IMR-90 (cell line): ENCODE data around the gene NR1D2. TPM values are rescaled to one million over a fixed set of nuclear protein-coding genes. Genes with fewer than 3 reads are reported as not detected.

Experiments used
- ATAC-seq: fragments of 200-7000 bp; cut with Tn5 transposase; 2 replicates; pipeline ENCODE4 v1.9.1; 2020; ENCODE audit warnings: low read depth, mild to moderate bottlenecking, moderate library complexity
- BruUV-seq: library from RNA; stranded (reverse); fragments of 400-500 nt; replicated peaks from 2 replicates; lab custom pipeline; 2021; lab: Mats Ljungman, UMichigan
- CTCF ChIA-PET: fragments of 300-600 bp; formaldehyde crosslinking; extraction: SDS; loops from one replicate; lab custom pipeline; 2021; ENCODE audit warnings: antibody characterized with exemption; lab: Yijun Ruan, JAX
- POLR2A ChIA-PET: fragments of 300-600 bp; sonication (Branson Sonifier 250); formaldehyde crosslinking; loops from one replicate; lab custom pipeline; 2022; ENCODE audit warnings: antibody characterized with exemption; ENCODE audit not compliant: unreplicated experiment; lab: Charles Lee
- DNase-seq: peaks from one replicate; pipeline ENCODE4 v3.0.0; 2013
- H2AFZ ChIP-seq: replicated peaks from 2 replicates; pipeline ENCODE3; 2013; ENCODE audit warnings: low read length, mild to moderate bottlenecking; ENCODE audit not compliant: poor library complexity
- H2AK5ac ChIP-seq: 2 replicates; pipeline ENCODE4 v1.6.1; 2013; ENCODE audit warnings: low read depth, low read length, inconsistent platforms
- H2AK9ac ChIP-seq: replicated peaks from 2 replicates; pipeline ENCODE3; 2013; ENCODE audit warnings: mild to moderate bottlenecking, low read depth, low read length, moderate library complexity; ENCODE audit not compliant: poor library complexity
- H2BK120ac ChIP-seq: 2 replicates; pipeline ENCODE4 v1.6.1; 2013; ENCODE audit warnings: low read depth, low read length, inconsistent platforms
- H2BK15ac ChIP-seq: 3 replicates; pipeline ENCODE4 v1.6.1; 2013; ENCODE audit warnings: low read depth, low read length, inconsistent platforms
- H2BK20ac ChIP-seq: 2 replicates; pipeline ENCODE4 v1.6.1; 2013; ENCODE audit warnings: low read depth, mild to moderate bottlenecking, inconsistent platforms, low read length, moderate library complexity
- H2BK5ac ChIP-seq: 2 replicates; pipeline ENCODE4 v1.6.1; 2013; ENCODE audit warnings: mild to moderate bottlenecking, low read depth, low read length, inconsistent platforms; ENCODE audit not compliant: poor library complexity, severe bottlenecking
- H3K14ac ChIP-seq: replicated peaks from 2 replicates; pipeline ENCODE4 v1.6.1; 2013; ENCODE audit warnings: low read depth, low read length, inconsistent platforms
- H3K18ac ChIP-seq: 2 replicates; pipeline ENCODE4 v1.6.1; 2013; ENCODE audit warnings: low read depth, low read length, control low read depth
- H3K23ac ChIP-seq: 2 replicates; pipeline ENCODE4 v1.6.1; 2013; ENCODE audit warnings: low read depth, low read length, inconsistent platforms
- H3K27ac ChIP-seq: 2 replicates; pipeline ENCODE4 v1.5.1; 2013; ENCODE audit warnings: mild to moderate bottlenecking, control low read depth, low read length; ENCODE audit not compliant: insufficient read depth
- H3K27me3 ChIP-seq: 2 replicates; pipeline ENCODE4 v1.6.1; 2013; ENCODE audit warnings: low read length; ENCODE audit not compliant: control insufficient read depth, insufficient read depth
- H3K36me3 ChIP-seq: 2 replicates; pipeline ENCODE4 v1.6.1; 2013; ENCODE audit warnings: low read length, mixed read lengths; ENCODE audit not compliant: control insufficient read depth, insufficient read depth
- H3K4ac ChIP-seq: 2 replicates; pipeline ENCODE4 v1.6.1; 2013; ENCODE audit warnings: low read depth, low read length, inconsistent platforms
- H3K4me1 ChIP-seq: 2 replicates; pipeline ENCODE4 v1.6.1; 2013; ENCODE audit warnings: low read length, mixed read lengths; ENCODE audit not compliant: control insufficient read depth, insufficient read depth
- H3K4me2 ChIP-seq: 2 replicates; pipeline ENCODE4 v1.6.1; 2013; ENCODE audit warnings: low read depth, mild to moderate bottlenecking, control low read depth, low read length, moderate library complexity
- H3K4me3 ChIP-seq: 2 replicates; pipeline ENCODE4 v1.5.1; 2013; ENCODE audit warnings: low read depth, mild to moderate bottlenecking, control low read depth, low read length, moderate library complexity; ENCODE audit not compliant: insufficient read depth
- H3K56ac ChIP-seq: 2 replicates; pipeline ENCODE4 v1.6.1; 2013; ENCODE audit warnings: low read length, inconsistent platforms; ENCODE audit not compliant: insufficient read depth; ENCODE audit errors: extremely low read depth
- H3K79me1 ChIP-seq, 2 experiments: 2 replicates each; pipeline ENCODE4 v1.6.1; 2013; ENCODE audit warnings: low read length in 2 of 2, inconsistent platforms in 1 of 2, low read depth in 1 of 2
- H3K9ac ChIP-seq: 2 replicates; pipeline ENCODE4 v1.6.1; 2013; ENCODE audit warnings: low read depth, low read length, control low read depth
- H3K9me1 ChIP-seq: 2 replicates; pipeline ENCODE4 v1.6.1; 2013; ENCODE audit warnings: low read length, inconsistent platforms; ENCODE audit not compliant: insufficient read depth
- H3K9me3 ChIP-seq: 2 replicates; pipeline ENCODE4 v1.6.1; 2013; ENCODE audit warnings: low read length; ENCODE audit not compliant: control insufficient read depth, insufficient read depth
- H4K20me1 ChIP-seq: 2 replicates; pipeline ENCODE4 v1.6.1; 2013; ENCODE audit warnings: low read length, inconsistent platforms; ENCODE audit not compliant: insufficient read depth
- H4K5ac ChIP-seq: 2 replicates; pipeline ENCODE4 v1.6.1; 2013; ENCODE audit warnings: mild to moderate bottlenecking, low read depth, low read length, control low read depth
- H4K8ac ChIP-seq, 2 experiments: 2 replicates each; pipeline ENCODE4 v1.6.1; 2013; ENCODE audit warnings: low read depth in 2 of 2, low read length in 2 of 2, control low read depth in 1 of 2, inconsistent platforms in 1 of 2
- H4K91ac ChIP-seq: 2 replicates; pipeline ENCODE4 v1.6.1; 2013; ENCODE audit warnings: low read depth, low read length, inconsistent platforms; ENCODE audit not compliant: insufficient read depth
- BHLHE40 ChIP-seq: fragments of 150-350 bp; IDR thresholded peaks from 2 replicates; pipeline ENCODE4 v1.6.1; 2016; ENCODE audit warnings: mild to moderate bottlenecking, low read depth, low read length
- MAZ ChIP-seq: IDR thresholded peaks from 2 replicates; pipeline ENCODE4 v1.6.1; 2012; ENCODE audit warnings: low read depth, mild to moderate bottlenecking, low read length, improper control_type of control experiment, moderate library complexity, borderline replicate concordance
- NFE2L2 ChIP-seq: fragments of 150-350 bp; IDR thresholded peaks from 2 replicates; pipeline ENCODE4 v1.6.1; 2016; ENCODE audit warnings: low read depth, mild to moderate bottlenecking, low read length
- RCOR1 ChIP-seq: IDR thresholded peaks from 2 replicates; pipeline ENCODE4 v1.6.1; 2012; ENCODE audit warnings: mild to moderate bottlenecking, low read length, improper control_type of control experiment; ENCODE audit not compliant: insufficient replicate concordance
- RFX5 ChIP-seq: IDR thresholded peaks from 2 replicates; pipeline ENCODE4 v1.8.0; 2012; ENCODE audit warnings: low read depth, mild to moderate bottlenecking, low read length, moderate library complexity
- SMC3 ChIP-seq: fragments of 150-350 bp; IDR thresholded peaks from 2 replicates; pipeline ENCODE4 v1.6.1; 2016; ENCODE audit warnings: low read depth, mild to moderate bottlenecking, antibody characterized with exemption, low read length, moderate library complexity
- WGBS, 2 experiments: methylation state at CpG; one replicate each; pipeline versions ENCODE4 v1.1.5 to v1.1.7; 2013; ENCODE audit warnings: missing lambda C conversion rate in 2 of 2; ENCODE audit not compliant: insufficient read length in 1 of 2; ENCODE audit errors: extremely low coverage in 2 of 2; 5-methylcytosine and 5-hydroxymethylcytosine counted together
- dilution Hi-C: fragments of 300-500 bp; cut with HindIII; formaldehyde crosslinking; loops from one replicate; pipeline ENCODE4 v1.14.3; 2018; ENCODE audit warnings: low sequenced_read_pairs; ENCODE audit not compliant: unreplicated experiment
- in situ Hi-C: fragments of 300-500 bp; cut with MboI; formaldehyde crosslinking; loops from 3 replicates; pipeline ENCODE4 v1.14.3; 2019; ENCODE audit warnings: low sequenced_read_pairs, inconsistent platforms, mixed read lengths
- intact Hi-C: fragments of 100-400 bp; cut with micrococcal nuclease; formaldehyde crosslinking; loops from 2 replicates; pipeline ENCODE4 v1.10.0; 2022
- polyA plus RNA-seq, 3 experiments: library from polyadenylated mRNA; depleted of rRNA; stranded (reverse); fragments of >200 nt; gene quantifications; 2 replicates each; pipeline ENCODE4 v1.2.3, GENCODE V29; 2012; ENCODE audit warnings: low replicate concordance in 1 of 3
- total RNA-seq: library from RNA; depleted of rRNA; stranded (reverse); fragments of >200 nt; gene quantifications from 2 replicates; pipeline ENCODE4 v1.2.3, GENCODE V29; 2012

The NR1D2 gene
- total and polyA plus RNA-seq, 2 of the 4 experiments (the other 2 are of a cell fraction), result 8.1 to 41.0 TPM

GRCh38 chr3:23994244-23994569 lies 49.1 kb downstream of the NR1D2 start:
- dilution Hi-C loops, result no loop called here
- POLR2A ChIA-PET, result no interaction called here

More at GRCh38 chr3:23994244-23994569, 49.1 kb downstream of the NR1D2 start:
- Histone ChIP-seq H3K23ac (no peak overlapping the region), H3K14ac (no peak overlapping the region), H4K20me1 (no peaks in the 10 kb centered on the region), H2BK120ac (no peak overlapping the region), H3K9me3 (no peaks in the 10 kb centered on the region), H2AK5ac (no peak overlapping the region), H2BK15ac (no peak overlapping the region), H3K4me1 (peaks cover 15% of the 10 kb centered on the region), H3K56ac (no peak overlapping the region), H3K4me3 (no peak overlapping the region), H2BK5ac (no peak overlapping the region), H3K9ac (no peak overlapping the region), H2AFZ (no peak overlapping the region), H3K79me1 (no peaks in the 10 kb centered on the region), H4K8ac (no peak overlapping the region), H2AK9ac (no peak overlapping the region), H4K91ac (no peak overlapping the region), H2BK20ac (no peak overlapping the region), H3K9me1 (no peaks in the 10 kb centered on the region), H3K4ac (no peak overlapping the region), H3K27ac (no peak overlapping the region), H3K4me2 (no peak overlapping the region), H3K27me3 (no peaks in the 10 kb centered on the region), H3K18ac (no peak overlapping the region; the same call in 1 of the 2 replicates), H3K36me3 (no peaks in the 10 kb centered on the region), H4K5ac (no peak overlapping the region)
- in situ Hi-C loops (loop anchor here (10.0 kb wide), 1 partner anchor 241 kb away; no protein-coding TSS in a partner anchor), intact Hi-C loops (no loop called here)
- CTCF ChIA-PET, result no interaction called here
- BruUV-seq, result no TSS peak
- ATAC-seq, result no peak
- TF ChIP-seq MAZ (no peak), BHLHE40 (no peak), RCOR1 (no peak), SMC3 (no peak), NFE2L2 (no peak), RFX5 (no peak)
- DNase-seq, result no peak
- WGBS, 2 experiments, result 81% methylated on average over 3 of the region's 4 CpGs; no CpG with 5 or more reads in 1 of the 2 experiments
